H1 (cell line): ENCODE measurements around the gene CYREN. TPM values are rescaled to one million over a fixed set of nuclear protein-coding genes. Genes with fewer than 3 reads are reported as not detected.
"Not testable (repeated sequence)": the region's sequence is repeated elsewhere in the genome, so short reads cannot be mapped to it uniquely, and the experiment has no call there.

Experiments used
- CTCF ChIA-PET: fragments of 300-600 bp; sonication (Branson Sonifier 250); formaldehyde crosslinking; loops from one replicate; lab custom pipeline; 2021; ENCODE audit not compliant: partially characterized antibody; lab: Charles Lee
- POLR2A ChIA-PET: fragments of 300-600 bp; sonication (Branson Sonifier 250); formaldehyde crosslinking; loops from one replicate; lab custom pipeline; 2021; ENCODE audit warnings: inconsistent platforms; ENCODE audit not compliant: partially characterized antibody; lab: Charles Lee
- DNase-seq, 2 experiments: peaks; one replicate each; pipeline versions ENCODE4 v3.0.0 to v3.0.0-alpha.2; 2010 to 2022; ENCODE audit warnings: low spot score in 2 of 2, low read depth in 1 of 2, mixed read lengths in 1 of 2
- FAIRE-seq: peaks from 2 replicates; lab custom pipeline; 2011; peaks lifted over from hg19 to GRCh38; lab: Jason Lieb, UNC
- H2AFZ ChIP-seq: 2 replicates; pipeline ENCODE4 v1.8.1; 2012; ENCODE audit warnings: low read length, inconsistent platforms
- H2AK5ac ChIP-seq: 2 replicates; pipeline ENCODE4 v1.6.1; 2013; ENCODE audit warnings: low read depth, low read length
- H2BK120ac ChIP-seq: replicated peaks from 2 replicates; pipeline ENCODE3; 2013; ENCODE audit warnings: low read depth, low read length, inconsistent platforms
- H2BK12ac ChIP-seq: 2 replicates; pipeline ENCODE4 v1.6.1; 2013; ENCODE audit warnings: low read depth, low read length
- H2BK15ac ChIP-seq: 2 replicates; pipeline ENCODE4 v1.6.1; 2013; ENCODE audit warnings: low read length
- H2BK20ac ChIP-seq: 2 replicates; pipeline ENCODE4 v1.6.1; 2013; ENCODE audit warnings: low read length
- H2BK5ac ChIP-seq: 2 replicates; pipeline ENCODE4 v1.6.1; 2013; ENCODE audit warnings: low read depth, low read length
- H3K14ac ChIP-seq: 2 replicates; pipeline ENCODE4 v1.6.1; 2013; ENCODE audit warnings: inconsistent platforms; ENCODE audit not compliant: insufficient read length
- H3K18ac ChIP-seq: 2 replicates; pipeline ENCODE4 v1.6.1; 2013; ENCODE audit warnings: low read length; ENCODE audit errors: extremely low read depth
- H3K23ac ChIP-seq: 2 replicates; pipeline ENCODE4 v1.6.1; 2013; ENCODE audit warnings: inconsistent platforms; ENCODE audit not compliant: insufficient read length
- H3K23me2 ChIP-seq: 2 replicates; pipeline ENCODE4 v1.6.1; 2013; ENCODE audit warnings: low read depth, low read length
- H3K27ac ChIP-seq: 2 replicates; pipeline ENCODE4 v1.6.1; 2011; ENCODE audit warnings: low read depth, low read length, inconsistent platforms
- H3K27me3 ChIP-seq, 4 experiments: replicated peaks in 1 of 4; 1 replicate in 1 of 4; 2 replicates in 3 of 4; pipeline versions ENCODE4 v1.6.1 to v1.8.1; 2011 to 2013; ENCODE audit warnings: low read length in 3 of 4, mild to moderate bottlenecking in 3 of 4, inconsistent platforms in 2 of 4, mixed read lengths in 2 of 4, moderate library complexity in 1 of 4; ENCODE audit not compliant: control insufficient read depth in 3 of 4, insufficient read depth in 3 of 4; ENCODE audit errors: extremely low read depth in 1 of 4
- H3K36me3 ChIP-seq, 4 experiments: 2 replicates each; pipeline versions ENCODE4 v1.6.1 to v1.8.1; 2011 to 2013; ENCODE audit warnings: mild to moderate bottlenecking in 4 of 4, low read length in 3 of 4, moderate library complexity in 2 of 4, control low read depth in 1 of 4, inconsistent platforms in 1 of 4; ENCODE audit not compliant: insufficient read depth in 4 of 4, control insufficient read depth in 2 of 4
- H3K4ac ChIP-seq: replicated peaks from 2 replicates; pipeline ENCODE3; 2013; ENCODE audit warnings: low read length, low read depth, mixed read lengths, inconsistent platforms; ENCODE audit not compliant: insufficient read length
- H3K4me1 ChIP-seq, 4 experiments: replicated peaks in 1 of 4; 1 replicate in 1 of 4; 2 replicates in 3 of 4; pipeline versions ENCODE4 v1.6.1 to v1.8.1; 2011 to 2013; ENCODE audit warnings: low read length in 3 of 4, inconsistent platforms in 2 of 4, mixed read lengths in 1 of 4; ENCODE audit not compliant: insufficient read depth in 4 of 4, control insufficient read depth in 3 of 4
- H3K4me2 ChIP-seq, 2 experiments: 2 replicates each; pipeline versions ENCODE4 v1.6.1 to v1.8.1; 2011 to 2013; ENCODE audit warnings: low read depth in 2 of 2, low read length in 2 of 2, control low read depth in 1 of 2, inconsistent platforms in 1 of 2, mild to moderate bottlenecking in 1 of 2; ENCODE audit not compliant: insufficient read depth in 1 of 2
- H3K4me3 ChIP-seq, 4 experiments: fragments of 200-600, 300-600 bp in 1 of 4; sonication (generic), shearing (Covaris generic), sonication (Bioruptor Twin) in 1 of 4; 2 replicates each; pipeline versions ENCODE4 v1.5.1 to v1.8.1; 2011 to 2016; ENCODE audit warnings: low read length in 4 of 4, low read depth in 3 of 4, control low read depth in 2 of 4, inconsistent platforms in 2 of 4, mild to moderate bottlenecking in 2 of 4, mixed read lengths in 1 of 4, moderate library complexity in 1 of 4; ENCODE audit not compliant: insufficient read depth in 2 of 4; ENCODE audit errors: extremely low read depth in 1 of 4
- H3K56ac ChIP-seq: replicated peaks from 2 replicates; pipeline ENCODE3; 2013; ENCODE audit warnings: low read depth, mild to moderate bottlenecking, mixed read lengths, low read length, inconsistent platforms; ENCODE audit not compliant: insufficient read length
- H3K79me1 ChIP-seq: 2 replicates; pipeline ENCODE4 v1.6.1; 2013; ENCODE audit warnings: low read depth, low read length, control low read depth
- H3K79me2 ChIP-seq, 2 experiments: 2 replicates each; pipeline versions ENCODE4 v1.6.1 to v1.8.1; 2012 to 2013; ENCODE audit warnings: low read length in 2 of 2, mild to moderate bottlenecking in 2 of 2, inconsistent platforms in 1 of 2; ENCODE audit not compliant: insufficient read depth in 2 of 2, control insufficient read depth in 1 of 2
- H3K9ac ChIP-seq, 4 experiments: replicated peaks in 1 of 4; 1 replicate in 1 of 4; 2 replicates in 3 of 4; pipeline versions ENCODE4 v1.6.1 to v1.8.1; 2011 to 2013; ENCODE audit warnings: low read depth in 3 of 4, low read length in 3 of 4, control low read depth in 2 of 4, mild to moderate bottlenecking in 2 of 4, moderate library complexity in 2 of 4, inconsistent platforms in 1 of 4; ENCODE audit errors: extremely low read depth in 1 of 4
- H3K9me3 ChIP-seq, 2 experiments: 2 replicates each; pipeline versions ENCODE4 v1.6.1 to v1.8.1; 2012 to 2013; ENCODE audit warnings: mild to moderate bottlenecking in 2 of 2, moderate library complexity in 2 of 2, control low read depth in 1 of 2, inconsistent platforms in 1 of 2, low read depth in 1 of 2, low read length in 1 of 2, mixed read lengths in 1 of 2; ENCODE audit not compliant: insufficient read depth in 2 of 2
- H4K20me1 ChIP-seq, 2 experiments: replicated peaks in 1 of 2; 2 replicates each; pipeline versions ENCODE3 to v1.8.1; 2011 to 2013; ENCODE audit warnings: inconsistent platforms in 2 of 2, low read length in 2 of 2, mild to moderate bottlenecking in 1 of 2; ENCODE audit not compliant: insufficient read depth in 2 of 2, control insufficient read depth in 1 of 2
- H4K5ac ChIP-seq: 2 replicates; pipeline ENCODE4 v1.6.1; 2013; ENCODE audit warnings: low read length, low read depth, mixed read lengths, inconsistent platforms; ENCODE audit not compliant: insufficient read length
- H4K8ac ChIP-seq: 2 replicates; pipeline ENCODE4 v1.8.0; 2013; ENCODE audit warnings: mild to moderate bottlenecking, moderate library complexity, low read length, inconsistent platforms; ENCODE audit not compliant: insufficient read depth; ENCODE audit errors: extremely low read depth
- H4K91ac ChIP-seq: replicated peaks from 2 replicates; pipeline ENCODE3; 2013; ENCODE audit warnings: low read length, mixed read lengths, inconsistent platforms; ENCODE audit not compliant: insufficient read length
- WGBS, 2 experiments: shearing (Covaris generic) in 1 of 2; methylation state at CpG; one replicate each; pipeline versions ENCODE4 v1.1.6 to v1.1.7; 2013 to 2015; ENCODE audit warnings: low lambda C conversion rate in 2 of 2, mixed read lengths in 2 of 2, inconsistent platforms in 1 of 2, low coverage in 1 of 2, missing lambda C conversion rate in 1 of 2; ENCODE audit not compliant: insufficient replicate concordance in 2 of 2, insufficient coverage in 1 of 2, insufficient read length in 1 of 2; ENCODE audit errors: extremely low coverage in 1 of 2, missing lambda C conversion rate in 1 of 2; 5-methylcytosine and 5-hydroxymethylcytosine counted together
- polyA plus RNA-seq, 7 experiments: library from polyadenylated mRNA; depleted of rRNA in 3 of 7; stranded (reverse) in 5 of 7; unstranded in 2 of 7; fragments of >200 nt in 5 of 7; fragments of 200-250 nt in 2 of 7; gene quantifications; 1 replicate in 5 of 7; 2 replicates in 1 of 7; 4 replicates in 1 of 7; pipeline versions ENCODE4 v1.2.1 to v1.2.3, GENCODE V29; 2011 to 2013; ENCODE audit warnings: missing spikeins in 2 of 7, mixed read lengths in 2 of 7
- total RNA-seq: library from RNA; stranded (reverse); fragmentation: NEBNext Ultra II Directional; extraction: Animal tissue kit (Norgen Biotek cat#: 25700); gene quantifications from 2 replicates; pipeline ENCODE4 v1.2.1, GENCODE V29; 2021

Gene CYREN
- total and polyA plus RNA-seq, 2 of the 8 experiments (the other 6 are each of a cell fraction or from before 2014, with no cell fraction given): 25.1 to 46.2 TPM

DNA sequence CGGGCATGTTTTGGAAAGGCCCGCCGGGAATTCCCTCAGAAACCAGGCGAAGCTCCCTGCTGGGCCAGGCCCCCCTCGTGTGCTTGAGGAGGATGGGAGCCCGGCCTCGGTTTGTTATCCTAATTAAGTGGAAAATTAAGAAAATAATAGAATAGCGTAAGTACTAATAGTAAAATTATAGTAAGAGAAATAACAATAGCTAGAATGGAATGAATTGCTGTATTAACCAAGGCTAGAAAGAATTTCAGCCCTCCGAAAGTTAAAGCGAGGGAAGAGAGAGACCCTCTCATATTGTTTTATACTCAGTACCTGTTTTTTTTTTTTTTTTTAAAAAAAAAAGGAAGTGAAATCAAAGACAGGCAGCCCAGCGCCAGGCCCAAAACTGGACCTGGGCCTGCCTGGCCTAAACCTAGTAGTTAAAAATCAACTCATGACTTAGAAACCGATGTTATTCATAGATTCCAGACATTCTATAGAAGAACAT is 533 bp upstream of the CYREN start:
- not testable (repeated sequence) for H4K20me1 ChIP-seq, H2BK20ac ChIP-seq, H3K23me2 ChIP-seq, H3K9me3 ChIP-seq, H2BK5ac ChIP-seq, H3K23ac ChIP-seq, H3K79me1 ChIP-seq, H2BK12ac ChIP-seq, H2BK120ac ChIP-seq, H2BK15ac ChIP-seq, H4K5ac ChIP-seq, H4K91ac ChIP-seq, FAIRE-seq, H3K18ac ChIP-seq, H3K56ac ChIP-seq, H3K27me3 ChIP-seq, H3K14ac ChIP-seq, H2AFZ ChIP-seq, DNase-seq, H3K4ac ChIP-seq, H2AK5ac ChIP-seq
- ChIA-PET CTCF (interaction anchor here (0.8 kb wide), 1 partner anchor 11 kb away, joined by 3 read pairs; no protein-coding TSS in a partner anchor), POLR2A (interaction anchor here (0.6 to 4.7 kb wide), 9 partner anchors 8 to 298 kb away, joined by 3 to 32 read pairs (median 4); partner anchors contain the start of gene AGBL3)
- peaks cover 0 to 20% of the 10 kb centered on the region in 2 experiments; a peak in 2 of 4 replicates for H3K79me2 ChIP-seq
- H3K4me3 ChIP-seq: peak overlapping the region; percentile 60 to 81 (median 72); a peak in 7 of 8 replicates
- peak overlapping the region in 2 of 4 experiments; percentile 16 to 20; a peak in 2 of 7 replicates for H3K9ac ChIP-seq
- H3K4me2 ChIP-seq: peak overlapping the region; percentile 0 to 85; a peak in 3 of 4 replicates
- peaks cover 1 to 16% (median 3%) of the 10 kb centered on the region in 4 experiments; a peak in 4 of 7 replicates for H3K4me1 ChIP-seq
- H4K8ac ChIP-seq: peak overlapping the region; percentile 91; the same call in 1 of the 2 replicates
- peaks cover 12 to 28% (median 24%) of the 10 kb centered on the region in 4 experiments for H3K36me3 ChIP-seq
- WGBS, 2 experiments: 26% methylated on average over 12 of the region's 12 CpGs; no CpG with 5 or more reads in 1 of the 2 experiments
- H3K27ac ChIP-seq: peak overlapping the region; percentile 89; the same call in 1 of the 2 replicates
